NCI-H69 (cell line): ENCODE measurements around the gene ITGAX.

ENCODE experiments used
- DNase-seq: peaks from one replicate; lab custom pipeline; 2025; lab: John Stamatoyannopoulos, UW

ITGAX gene

DNA sequence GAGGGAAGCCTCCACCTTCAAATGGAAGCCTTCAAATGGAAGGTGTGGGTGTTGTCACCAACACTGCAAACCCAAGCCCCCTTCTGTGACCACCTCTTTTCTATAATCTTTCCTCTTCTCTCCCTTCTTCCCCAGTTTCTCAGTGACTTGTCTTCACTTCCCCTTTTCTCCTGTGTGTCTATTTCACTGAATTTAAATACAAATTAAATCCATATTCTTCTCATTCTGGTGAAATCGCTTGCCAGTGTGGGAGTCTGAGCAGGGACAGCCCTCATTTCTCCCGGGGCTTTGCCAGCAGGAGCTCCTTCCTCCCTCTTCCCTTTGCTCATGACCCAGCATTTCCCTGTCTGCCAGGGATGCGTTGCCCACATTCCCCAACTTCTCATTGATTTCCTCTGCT lies 6.4 kb upstream of the ITGAX start:
- no peak for DNase-seq

DNA sequence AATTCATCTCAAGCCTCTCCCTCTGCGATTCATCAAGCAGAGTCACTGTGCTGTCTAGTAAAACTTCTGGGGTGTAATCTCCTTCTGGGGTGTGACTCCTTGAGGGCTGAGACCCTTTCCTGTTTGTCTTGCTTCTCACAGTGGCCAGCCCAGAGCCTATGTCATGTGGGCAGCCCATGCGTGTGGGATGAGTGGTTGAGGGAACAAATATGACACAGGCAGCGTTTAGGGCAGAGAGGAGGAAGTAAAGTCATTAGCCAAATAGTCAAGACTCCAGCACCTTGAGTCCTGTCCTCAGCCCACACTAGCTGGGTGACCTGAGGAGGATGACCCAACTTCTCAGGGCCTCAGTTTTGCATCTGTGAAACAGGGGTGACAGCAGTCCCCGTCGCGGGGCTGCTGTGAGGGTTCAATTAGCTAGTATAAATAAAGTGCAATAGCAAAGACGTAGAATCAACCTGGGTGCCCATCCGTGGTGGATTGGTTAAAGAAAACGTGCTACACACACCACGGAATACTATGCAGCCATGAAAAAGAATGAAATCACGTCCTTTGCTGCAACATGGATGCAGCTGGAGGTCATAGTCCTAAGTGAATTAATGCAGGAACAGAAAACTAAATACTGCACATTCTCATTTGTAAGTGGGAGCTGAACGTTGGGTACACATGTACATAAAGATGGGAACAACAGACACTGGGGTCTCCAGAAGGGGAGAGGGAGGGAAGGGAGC lies 4.5 kb upstream of the ITGAX start:
- no peak for DNase-seq

DNA sequence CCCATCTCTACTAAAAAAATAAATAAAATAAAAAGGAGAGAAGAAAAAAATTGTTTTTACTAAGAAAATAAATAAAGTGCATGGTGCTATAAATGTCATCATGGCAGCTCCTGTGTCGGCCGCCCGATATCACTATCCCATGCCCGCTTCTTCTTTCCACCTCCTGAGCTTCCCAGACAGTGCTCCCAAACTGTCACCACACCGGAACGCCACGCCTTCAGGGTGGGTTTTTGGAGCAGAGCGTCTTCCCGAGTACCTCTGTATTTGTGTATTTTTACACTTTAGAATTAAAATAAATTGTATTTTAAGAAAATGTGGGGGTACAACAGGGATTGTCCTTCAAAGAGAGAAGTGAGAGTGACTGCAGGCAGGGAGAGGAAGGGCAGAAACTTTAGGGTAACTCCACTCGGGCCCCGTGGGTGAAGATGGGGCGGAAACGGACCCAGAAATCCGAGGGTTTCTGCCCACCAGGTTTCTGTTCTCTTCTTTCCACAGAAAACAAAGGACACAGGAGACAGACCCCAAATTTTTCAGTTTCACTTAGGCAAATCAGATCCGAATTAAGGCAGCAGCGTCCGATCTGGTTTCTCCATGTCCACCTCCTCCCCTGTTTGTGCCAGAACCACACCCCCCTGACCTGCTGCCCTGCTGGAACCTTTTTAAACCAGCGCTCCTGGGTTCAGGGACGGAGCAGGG lies 3.6 kb upstream of the ITGAX start:
- no peak for DNase-seq

DNA sequence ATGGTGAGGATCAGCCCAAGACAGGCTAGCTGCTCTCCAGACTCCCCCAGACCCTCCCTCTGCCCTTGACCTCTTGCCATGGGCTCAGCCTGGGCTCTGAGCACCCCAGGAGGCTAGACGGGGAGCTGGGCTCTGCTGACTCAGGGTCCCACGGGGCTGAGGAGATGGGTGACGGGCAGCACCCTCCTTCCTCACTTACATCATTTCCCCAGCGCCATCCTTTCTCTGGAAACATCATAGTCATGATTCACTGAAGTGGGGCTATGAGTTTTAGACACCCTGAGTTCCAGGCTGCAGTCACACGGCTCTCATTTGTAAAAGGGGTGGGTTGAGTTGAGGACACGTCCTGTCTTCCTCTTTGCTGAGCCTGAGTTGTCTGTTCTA lies 3.0 kb upstream of the ITGAX start:
- no peak for DNase-seq

DNA sequence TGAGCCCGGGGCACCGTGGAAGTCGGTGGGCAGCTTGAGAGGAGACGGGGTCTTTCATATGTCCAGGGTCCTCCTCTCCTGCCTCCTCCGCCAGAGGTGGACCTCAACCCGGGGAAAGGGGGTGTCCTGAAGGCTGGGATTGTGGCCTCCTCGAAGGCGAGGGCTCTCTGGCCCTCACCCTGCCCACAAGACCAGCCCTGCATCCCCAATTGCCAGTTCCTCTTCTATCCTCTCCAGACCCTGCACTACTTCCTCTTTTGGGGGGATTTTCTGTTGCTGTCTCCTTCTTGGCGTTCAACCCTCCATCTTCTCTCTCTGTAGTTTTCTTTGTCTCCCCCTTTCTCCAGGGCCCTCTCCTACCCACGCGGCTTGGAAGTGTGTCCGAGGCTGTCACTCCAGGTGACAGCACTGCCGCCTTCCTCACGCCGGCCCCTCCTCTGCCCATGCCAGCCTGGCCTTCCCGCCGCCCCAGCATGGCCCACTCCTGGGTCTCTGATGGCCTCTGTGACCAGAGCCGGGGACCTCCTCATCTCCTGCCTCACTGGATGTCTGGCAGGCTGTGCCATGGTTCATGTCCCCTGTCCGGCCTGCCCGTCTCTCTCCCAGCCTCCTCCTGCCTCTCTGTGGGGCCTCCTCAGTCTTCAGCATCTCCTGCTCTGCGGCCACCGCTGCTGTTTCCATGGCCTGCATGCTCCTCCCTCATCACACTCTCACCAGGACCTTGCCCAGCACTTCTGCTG lies 2.4 kb upstream of the ITGAX start:
- DNase-seq = no peak

DNA sequence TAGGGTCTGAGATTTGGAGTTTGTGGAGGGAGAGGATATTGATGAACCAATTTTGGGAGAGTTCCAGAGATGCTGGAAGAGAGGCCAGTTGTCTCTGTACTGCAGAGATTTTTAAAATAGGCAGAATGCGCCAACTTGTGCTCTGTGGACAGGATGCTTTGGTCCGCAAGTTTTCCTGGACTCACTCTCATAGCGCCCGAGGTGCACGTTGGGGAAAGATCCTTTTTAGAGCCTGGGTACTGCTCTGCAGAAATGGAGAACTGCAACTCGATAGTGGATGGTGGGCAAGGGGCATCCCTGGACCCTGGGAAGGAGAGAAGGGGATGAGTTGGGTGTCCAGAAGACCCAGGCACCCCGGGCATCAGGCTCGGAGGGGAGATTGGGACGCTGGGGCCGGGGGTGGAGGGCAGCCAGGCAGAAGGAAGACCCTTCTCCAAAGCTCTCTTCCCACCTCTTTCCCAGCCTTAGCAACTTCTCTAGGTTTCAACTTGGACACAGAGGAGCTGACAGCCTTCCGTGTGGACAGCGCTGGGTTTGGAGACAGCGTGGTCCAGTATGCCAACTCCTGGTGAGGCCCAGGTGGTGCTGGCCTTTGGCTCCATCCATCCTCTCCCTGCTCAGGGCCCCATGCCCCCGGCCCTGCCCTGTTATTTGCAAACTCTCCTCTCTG lies 590 bp downstream of the ITGAX start:
- DNase-seq = no peak

DNA sequence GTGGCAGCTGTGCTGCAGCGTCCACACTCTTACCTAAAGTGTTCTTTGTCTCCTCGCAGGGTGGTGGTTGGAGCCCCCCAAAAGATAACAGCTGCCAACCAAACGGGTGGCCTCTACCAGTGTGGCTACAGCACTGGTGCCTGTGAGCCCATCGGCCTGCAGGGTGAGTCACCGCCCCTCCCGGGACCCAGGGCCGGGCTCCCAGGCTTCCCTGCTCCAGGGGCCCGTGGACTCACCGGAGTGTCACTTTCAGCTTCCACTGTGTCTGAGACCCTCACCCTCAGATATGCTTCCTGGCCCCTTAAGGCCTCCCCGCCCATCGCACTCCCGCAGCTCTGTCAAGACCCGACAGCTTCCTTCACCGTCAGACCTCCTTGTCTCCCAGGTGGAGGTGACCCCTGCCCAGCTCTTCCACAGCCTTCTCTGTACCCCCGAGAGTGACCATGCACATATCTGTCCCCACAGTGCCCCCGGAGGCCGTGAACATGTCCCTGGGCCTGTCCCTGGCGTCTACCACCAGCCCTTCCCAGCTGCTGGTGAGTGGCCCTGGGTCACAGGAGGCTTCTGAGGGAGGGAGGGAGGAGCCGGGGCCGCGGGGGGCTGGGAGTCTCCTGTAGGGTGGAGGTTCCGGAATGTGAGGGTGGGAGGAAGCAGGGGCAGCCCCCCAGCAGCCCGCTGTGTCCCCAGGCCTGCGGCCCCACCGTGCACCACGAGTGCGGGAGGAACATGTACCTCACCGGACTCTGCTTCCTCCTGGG lies 1.8 kb downstream of the ITGAX start:
- DNase-seq = no peak

DNA sequence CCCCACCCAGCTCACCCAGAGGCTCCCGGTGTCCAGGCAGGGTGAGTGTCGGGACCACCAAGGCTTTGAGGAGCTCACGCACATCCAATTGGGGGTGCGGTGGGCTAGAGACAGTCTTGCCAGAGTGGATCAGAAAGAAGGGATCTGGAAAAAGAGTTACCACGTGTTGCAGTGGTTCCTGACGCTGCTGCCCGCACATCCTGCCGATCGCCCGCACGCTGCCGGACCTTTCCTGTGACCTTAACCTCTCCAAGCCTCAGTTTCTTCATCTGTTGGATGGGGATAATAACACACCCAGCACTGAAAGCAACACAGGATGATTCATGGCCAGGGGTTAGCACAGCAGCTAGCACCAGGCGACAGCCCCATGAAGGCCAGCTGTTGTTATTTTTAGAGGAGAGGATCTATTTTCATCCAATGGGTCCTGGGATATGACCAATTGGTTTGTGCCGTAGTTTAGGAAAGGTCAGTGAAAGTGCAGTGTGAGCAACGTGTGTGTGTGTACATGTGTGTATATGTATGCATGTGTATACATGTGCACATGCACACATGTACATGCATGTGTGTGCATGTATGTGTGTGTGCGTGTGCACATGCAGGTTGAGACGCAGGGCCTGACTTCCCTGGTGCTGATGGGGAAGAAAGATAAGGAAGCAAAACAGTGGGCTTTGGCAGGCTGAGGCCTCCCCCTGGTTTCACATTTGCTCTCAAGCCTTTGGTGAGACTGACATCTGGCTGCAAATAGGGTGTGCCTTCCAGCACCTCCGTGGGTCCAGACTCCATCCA lies 2.5 kb downstream of the ITGAX start:
- DNase-seq = no peak

DNA sequence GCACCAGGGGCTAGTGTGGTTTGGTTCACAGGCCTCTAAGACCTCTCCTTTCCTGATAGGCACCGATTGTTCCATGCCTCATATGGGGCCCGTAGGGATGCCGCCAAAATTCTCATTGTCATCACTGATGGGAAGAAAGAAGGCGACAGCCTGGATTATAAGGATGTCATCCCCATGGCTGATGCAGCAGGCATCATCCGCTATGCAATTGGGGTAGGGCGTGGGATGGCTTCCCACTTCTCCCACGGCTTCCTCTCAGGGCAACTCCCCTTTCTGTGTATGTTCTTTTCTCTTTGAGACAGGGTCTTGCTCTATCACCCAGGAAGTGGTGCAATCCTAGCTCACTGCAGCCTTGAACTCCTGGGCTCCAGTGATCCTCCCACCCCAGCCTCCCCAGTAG lies 5.3 kb downstream of the ITGAX start:
- no peak for DNase-seq

DNA sequence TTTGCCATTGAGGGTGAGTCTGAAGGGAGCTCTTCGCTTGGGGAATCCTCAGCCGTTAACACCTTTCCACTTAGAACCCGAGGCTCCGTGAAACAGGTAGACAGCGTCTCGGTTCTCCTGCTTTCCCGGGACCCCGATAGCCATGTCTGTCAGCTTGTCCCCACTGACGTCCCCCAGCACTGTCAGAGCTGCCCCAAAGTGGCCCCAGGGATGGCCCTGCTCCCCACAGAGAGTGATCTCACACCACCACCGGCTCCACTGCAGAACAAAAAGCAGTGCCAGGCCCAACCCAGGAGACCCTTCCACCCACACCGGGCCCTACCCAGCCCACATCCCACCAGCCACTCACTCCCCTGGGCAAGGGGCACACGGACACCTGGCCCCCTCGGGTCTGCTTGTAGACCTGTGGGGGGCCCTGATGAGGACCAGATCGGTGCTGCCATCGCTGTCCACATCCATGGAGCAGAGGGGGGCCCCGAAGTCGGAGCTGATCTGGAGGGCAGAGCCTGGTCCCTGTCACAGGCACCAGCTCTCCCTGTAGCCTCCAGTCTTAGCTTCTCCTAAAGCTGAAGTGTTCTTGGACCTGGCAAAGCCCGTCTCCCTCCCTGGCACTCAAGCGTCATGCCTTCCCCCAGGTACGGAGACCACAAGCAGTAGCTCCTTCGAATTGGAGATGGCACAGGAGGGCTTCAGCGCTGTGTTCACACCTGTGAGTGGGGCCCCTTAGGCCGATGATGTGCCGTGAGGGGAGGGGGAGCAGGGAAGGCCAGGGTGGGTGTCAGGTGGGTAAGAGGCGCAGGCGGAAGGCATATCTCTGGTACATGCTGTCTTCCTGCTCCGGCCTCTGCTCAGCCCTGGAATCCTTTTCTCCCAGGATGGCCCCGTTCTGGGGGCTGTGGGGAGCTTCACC lies 6.5 kb downstream of the ITGAX start:
- no peak for DNase-seq

DNA sequence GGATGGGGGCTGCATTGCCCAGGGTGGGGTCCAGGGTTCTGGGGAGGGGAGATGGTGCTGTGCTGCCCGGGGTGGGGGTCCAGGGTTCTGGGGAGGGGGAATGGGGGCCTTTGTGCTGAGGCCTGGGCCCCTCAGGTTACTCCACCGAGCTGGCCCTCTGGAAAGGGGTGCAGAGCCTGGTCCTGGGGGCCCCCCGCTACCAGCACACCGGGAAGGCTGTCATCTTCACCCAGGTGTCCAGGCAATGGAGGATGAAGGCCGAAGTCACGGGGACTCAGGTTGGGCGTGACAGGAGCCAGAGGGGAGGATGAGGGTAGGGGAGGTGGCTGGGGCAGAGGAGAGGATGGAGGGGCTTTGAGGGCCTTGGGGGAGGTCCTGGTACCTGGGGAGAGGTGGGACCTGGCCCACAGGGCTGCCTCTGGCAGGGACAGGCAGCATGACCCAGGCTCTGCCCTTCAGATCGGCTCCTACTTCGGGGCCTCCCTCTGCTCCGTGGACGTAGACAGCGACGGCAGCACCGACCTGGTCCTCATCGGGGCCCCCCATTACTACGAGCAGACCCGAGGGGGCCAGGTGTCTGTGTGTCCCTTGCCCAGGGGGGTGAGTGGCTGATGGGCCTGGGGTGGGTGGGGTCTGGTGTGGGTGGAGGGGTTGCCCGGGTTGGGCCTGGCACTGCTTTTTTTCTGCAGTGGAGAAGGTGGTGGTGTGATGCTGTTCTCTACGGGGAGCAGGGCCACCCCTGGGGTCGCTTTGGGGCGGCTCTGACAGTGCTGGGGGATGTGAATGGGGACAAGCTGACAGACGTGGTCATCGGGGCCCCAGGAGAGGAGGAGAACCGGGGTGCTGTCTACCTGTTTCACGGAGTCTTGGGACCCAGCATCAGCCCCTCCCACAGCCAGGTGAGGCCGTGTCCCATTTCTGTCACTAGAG lies 7.8 kb downstream of the ITGAX start:
- no peak for DNase-seq

DNA sequence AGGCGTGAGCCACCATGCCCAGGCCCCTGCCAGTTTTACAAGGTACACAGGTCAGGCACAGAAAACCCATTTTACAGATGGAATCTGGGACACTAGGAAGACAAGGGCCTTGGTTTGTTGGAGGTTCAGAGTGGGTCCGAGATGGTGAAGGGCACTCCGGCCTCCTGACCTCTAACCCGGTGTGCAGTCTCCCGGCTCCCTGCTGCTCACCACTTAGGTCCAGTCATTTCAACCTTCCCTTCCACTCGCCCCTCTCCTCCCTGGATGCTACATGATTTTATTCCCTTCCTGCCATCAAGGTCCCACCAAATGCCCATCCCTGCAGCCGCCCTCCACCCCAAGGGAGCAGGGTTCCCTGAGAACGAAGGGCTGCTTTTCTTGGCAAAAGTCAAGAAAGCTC lies 8.7 kb downstream of the ITGAX start:
- DNase-seq = no peak

DNA sequence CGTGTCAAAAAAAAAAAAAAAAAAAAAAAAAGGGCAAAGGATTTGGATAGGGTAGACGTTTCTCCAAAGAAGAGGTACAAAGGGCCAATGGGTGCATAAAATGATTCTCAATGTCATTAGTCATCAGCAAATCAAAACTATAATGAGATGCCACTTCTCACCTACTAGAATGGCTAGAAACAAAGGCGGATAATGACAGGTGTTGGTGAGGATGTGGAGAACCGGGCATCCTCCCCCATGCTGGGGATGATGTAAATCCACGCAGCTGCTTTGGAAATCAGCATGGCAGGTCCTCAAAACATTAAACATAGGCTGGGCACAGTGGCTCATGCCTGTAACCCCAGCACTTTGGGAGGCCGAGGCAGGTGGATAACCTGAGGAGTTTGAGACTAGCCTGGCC lies 9.4 kb downstream of the ITGAX start:
- DNase-seq = peak; percentile 6

DNA sequence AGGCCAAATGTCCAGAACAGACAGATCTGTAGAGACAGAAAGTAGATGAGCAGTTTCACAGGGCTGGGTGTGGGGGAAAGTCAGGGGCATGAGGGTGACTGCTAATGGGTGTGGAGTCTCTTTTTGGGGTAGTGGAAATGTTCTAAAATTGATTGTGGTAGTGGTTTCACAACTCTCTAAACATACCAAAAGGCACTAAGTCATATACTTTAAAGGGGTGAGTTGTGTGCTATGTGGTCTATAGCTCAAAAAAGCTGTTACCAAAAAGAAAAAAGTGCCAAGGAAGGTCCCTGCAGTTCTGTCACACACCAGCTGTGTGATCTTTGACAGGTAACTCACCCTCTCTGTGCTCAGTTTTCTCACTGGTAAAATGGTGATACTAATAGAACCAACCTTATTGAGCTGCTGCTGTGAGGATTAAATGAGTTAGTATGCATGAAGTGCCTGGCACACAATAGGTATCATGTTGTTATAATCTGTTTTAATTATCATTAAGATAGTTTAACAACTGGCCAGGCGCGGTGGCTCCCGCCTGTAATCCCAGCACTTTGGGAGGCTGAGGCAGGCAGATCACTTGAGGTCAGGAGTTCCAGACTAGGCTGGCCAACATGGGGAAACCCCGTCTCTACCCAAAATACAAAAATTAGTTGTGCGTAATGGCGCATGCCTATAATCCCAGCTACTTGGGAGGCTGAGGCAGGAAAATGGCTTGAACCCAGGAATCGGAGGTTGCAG lies 10.3 kb downstream of the ITGAX start:
- DNase-seq = no peak

DNA sequence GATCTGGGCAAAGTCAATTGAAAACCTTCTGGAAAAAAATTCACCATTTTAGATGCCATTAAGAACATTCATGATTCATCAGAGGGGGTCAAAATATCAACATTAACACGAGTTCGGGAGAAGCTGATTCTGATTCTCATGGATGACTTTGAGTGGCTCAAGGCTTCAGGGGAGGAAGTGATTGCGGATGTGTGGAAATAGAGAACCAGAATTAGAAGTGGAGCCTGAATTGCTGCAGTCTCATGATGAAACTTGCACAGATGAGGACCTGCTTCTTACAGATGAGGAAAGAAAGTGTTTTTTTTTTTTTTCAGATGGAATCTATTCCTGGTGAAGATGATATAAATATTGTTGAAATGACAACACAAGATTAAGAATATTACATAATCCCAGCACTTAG lies 12.9 kb downstream of the ITGAX start:
- DNase-seq = no peak

DNA sequence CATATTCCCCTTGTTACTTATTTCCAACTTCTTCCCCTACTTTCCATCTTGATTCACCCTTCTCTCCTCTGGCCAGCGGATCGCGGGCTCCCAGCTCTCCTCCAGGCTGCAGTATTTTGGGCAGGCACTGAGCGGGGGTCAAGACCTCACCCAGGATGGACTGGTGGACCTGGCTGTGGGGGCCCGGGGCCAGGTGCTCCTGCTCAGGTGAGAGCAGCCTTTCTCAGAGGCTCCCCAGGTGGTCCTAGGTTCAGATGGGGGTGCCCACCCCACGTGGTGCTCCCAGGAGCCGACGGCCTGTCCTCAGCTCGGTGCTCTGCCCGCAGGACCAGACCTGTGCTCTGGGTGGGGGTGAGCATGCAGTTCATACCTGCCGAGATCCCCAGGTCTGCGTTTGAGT lies 16.0 kb downstream of the ITGAX start:
- DNase-seq = no peak

DNA sequence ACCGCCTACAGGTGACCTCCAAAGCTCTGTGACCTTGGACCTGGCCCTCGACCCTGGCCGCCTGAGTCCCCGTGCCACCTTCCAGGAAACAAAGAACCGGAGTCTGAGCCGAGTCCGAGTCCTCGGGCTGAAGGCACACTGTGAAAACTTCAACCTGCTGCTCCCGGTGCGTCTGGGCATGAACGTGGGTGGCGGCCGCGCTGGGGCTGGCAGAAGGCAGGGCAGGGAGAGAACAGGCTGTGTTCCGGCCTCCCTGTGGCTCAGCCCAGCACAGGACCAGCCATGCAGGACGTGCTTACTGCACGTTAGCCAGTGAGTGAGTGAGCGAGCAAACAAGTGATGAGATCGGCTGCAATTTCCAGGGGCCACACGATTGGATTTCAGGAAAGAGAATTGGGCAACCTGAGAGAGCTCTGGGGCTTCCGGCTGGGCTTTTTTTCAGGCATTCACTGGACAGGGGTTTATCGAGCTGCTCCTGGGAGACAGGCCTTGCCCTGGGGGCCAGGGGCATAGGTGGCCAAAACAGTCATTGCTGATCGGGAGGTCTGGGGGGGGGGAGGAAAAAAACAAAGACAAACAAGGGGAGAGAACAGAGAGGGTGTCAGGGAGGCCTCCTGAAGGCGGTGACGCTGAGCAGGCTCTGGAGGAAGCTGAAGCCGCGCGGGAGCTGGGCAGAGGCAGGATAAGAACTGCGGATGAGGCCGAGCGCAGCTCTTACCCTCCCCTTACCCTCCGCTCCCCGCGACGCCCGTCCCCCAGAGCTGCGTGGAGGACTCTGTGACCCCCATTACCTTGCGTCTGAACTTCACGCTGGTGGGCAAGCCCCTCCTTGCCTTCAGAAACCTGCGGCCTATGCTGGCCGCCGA lies 16.9 kb downstream of the ITGAX start:
- peak; percentile 17 for DNase-seq
